HG02884 (cell line): ENCODE results near the gene EHMT1.
A peak's percentile ranks its signal among the peaks of the same experiment; 100 is the strongest.
"Not testable (repeated sequence)": the region's sequence is repeated elsewhere in the genome, so short reads cannot be mapped to it uniquely, and the experiment has no call there.

Source experiments
- ATAC-seq: cut with Tn5 transposase; IDR thresholded peaks from one replicate; pipeline ENCODE4 v1.9.1; 2021; ENCODE audit warnings: mild to moderate bottlenecking, moderate library complexity; ENCODE audit not compliant: unreplicated experiment

The EHMT1 gene

DNA sequence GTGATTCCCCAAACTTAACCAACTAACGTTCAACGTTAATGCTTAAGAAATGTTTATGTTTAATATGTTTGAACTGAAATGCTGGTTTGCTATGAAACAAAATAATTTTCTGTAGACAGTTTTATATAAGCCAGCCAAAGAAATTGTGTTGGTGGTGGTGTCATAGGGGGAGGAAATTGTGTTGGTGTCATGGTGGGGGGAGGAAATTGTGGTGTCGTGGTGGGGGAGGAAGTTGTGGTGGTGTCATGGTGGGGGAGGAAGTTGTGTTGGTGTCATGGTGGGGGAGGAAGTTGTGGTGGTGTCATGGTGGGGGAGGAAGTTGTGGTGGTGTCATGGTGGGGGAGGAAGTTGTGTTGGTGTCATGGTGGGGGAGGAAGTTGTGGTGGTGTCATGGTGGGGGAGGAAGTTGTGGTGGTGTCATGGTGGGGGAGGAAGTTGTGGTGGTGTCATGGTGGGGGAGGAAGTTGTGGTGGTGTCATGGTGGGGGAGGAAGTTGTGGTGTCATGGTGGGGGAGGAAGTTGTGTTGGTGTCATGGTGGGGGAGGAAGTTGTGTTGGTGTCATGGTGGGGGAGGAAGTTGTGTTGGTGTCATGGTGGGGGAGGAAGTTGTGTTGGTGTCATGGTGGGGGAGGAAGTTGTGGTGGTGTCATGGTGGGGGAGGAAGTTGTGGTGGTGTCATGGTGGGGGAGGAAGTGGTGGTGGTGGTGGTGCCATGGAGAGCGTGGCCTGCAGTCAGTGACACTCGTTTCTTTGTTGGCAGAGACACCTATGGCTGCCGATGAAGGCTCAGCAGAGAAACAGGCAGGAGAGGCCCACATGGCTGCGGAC lies 97.3 kb downstream of the EHMT1 start:
- not testable (repeated sequence) for ATAC-seq

DNA sequence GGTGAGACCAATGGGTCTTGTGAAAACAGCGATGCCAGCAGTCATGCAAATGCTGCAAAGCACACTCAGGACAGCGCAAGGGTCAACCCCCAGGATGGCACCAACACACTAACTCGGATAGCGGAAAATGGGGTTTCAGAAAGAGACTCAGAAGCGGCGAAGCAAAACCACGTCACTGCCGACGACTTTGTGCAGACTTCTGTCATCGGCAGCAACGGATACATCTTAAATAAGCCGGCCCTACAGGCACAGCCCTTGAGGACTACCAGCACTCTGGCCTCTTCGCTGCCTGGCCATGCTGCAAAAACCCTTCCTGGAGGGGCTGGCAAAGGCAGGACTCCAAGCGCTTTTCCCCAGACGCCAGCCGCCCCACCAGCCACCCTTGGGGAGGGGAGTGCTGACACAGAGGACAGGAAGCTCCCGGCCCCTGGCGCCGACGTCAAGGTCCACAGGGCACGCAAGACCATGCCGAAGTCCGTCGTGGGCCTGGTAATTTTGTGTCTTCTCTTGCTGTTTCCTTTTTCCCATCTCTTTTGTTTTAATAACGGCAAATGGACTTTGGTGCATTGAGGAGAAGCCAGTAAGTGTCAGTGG lies 98.0 kb downstream of the EHMT1 start:
- no peak for ATAC-seq

DNA sequence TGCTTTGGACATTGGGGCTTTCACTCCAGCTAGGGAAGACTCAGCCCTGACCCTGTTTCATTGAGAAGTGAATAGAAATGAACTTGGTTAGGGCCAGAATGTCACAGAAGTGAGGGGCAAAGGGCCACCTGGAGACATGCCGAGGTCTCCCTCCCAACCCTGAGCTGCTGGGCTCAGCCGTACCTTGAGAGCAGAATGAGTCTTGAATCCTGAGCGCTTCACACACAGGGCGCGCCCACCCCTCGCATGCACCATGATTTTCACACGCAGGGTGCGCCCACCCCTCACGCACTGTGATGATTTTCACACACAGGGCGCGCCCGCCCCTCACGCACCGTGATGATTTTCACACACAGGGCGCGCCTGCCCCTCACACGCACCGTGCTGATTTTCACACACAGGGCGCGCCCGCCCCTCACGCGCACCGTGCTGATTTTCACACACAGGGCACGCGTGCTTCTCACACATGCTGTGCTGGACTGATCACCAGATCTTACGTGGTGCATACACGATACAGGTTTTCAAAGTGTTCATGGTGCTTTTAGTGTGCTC lies 99.0 kb downstream of the EHMT1 start:
- ATAC-seq, result no peak

DNA sequence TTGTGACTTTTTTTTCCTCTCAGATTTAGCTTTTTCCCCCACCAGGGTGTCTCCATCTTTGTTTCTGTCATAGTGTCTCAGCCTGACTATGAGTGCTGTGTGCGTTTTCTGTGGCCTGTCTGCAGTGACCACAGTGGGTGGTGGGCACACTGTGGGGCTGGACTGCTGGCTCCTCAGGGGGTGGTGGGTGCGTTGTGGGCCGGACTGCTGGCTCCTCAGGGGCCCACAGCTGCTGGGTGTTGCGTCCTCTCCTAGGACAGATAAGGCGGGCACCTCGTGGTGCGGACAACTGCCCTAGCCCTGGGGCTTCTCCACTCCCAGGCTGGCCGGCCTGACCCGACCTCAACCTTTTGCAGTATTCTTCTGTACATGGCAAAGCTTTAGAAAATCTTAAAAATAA lies 100.4 kb downstream of the EHMT1 start:
- no peak for ATAC-seq

DNA sequence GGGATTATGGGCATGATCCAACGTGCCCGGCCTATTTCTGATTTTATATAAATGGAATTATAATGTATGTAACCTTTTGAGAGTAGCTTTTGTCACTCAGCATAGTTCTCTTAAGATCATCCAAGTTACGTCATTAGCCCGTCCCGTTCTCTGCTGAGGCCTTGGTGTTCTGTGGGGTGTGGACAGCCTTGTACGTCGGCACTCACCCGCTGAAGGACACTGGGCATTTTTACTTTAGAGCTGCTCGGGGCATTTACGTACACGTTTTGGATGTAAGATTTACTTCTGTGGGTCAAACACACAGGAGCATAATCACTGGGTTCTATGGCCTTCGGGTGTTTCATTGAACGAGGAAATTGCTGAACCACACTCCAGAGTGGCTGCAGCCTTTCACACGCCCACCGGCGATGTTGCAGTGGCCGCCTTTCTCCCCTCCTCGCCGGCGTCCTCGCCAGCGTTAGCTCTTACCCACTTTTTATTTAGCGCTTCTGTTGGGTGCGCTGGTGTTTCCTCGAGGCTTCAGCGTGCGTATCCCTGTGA lies 101.8 kb downstream of the EHMT1 start:
- no peak for ATAC-seq

DNA sequence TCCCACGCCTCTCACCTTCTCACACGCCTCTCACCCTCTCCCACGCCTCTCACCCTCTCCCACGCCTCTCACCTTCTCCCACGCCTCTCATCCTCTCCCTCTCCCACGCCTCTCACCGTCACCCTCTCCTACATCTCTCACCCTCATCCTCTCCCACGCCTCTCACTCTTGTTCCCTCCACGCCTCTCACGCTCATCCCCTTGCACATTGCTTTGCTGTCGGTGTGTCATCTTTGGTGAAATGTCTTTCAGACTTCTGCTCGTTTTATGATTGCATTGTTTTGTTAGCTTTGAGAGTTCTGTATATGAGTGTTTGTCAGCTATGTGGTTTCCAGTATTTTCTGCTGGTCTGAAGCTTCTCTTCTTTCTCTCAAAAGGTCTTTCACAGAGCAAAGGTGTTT lies 102.7 kb downstream of the EHMT1 start:
- ATAC-seq, result no peak

DNA sequence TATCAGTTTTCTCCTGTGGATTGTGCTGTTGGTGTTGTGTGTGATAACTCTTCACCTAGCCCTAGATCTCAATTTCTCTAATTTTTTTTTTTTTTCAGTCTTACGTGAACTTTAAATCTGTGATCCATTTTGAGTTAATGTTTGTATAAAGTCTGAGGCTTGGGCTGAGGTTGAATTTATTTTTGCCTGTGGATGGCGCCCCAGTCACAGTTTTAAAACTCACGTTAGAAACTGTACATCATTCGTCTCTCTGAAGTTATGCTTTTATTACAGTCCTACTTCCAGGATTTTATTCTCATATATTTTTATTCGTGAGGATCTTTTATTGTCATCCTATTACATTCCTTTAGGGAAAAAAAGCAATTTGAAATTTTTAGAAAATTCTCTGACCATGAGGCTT lies 103.1 kb downstream of the EHMT1 start:
- no peak for ATAC-seq

DNA sequence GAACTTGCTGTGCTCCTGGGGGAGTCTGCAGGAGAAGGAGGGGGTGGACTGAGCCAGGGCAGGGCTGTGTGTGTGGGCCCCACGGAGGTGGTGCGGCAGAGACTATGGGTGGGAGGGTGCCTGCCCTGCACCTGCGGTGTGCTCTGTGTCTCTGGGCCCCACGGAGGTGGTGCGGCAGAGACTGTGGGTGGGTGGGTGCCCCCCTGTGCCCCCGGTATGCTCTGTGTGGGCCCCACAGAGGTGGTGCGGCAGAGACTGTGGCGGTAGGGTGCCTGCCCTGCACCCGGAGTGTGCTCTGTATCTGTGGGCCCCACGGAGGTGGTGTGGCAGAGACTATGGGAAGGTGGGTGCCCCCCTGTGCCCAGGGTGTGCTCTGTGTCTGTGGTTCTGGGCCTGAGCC lies 103.7 kb downstream of the EHMT1 start:
- ATAC-seq, result no peak

DNA sequence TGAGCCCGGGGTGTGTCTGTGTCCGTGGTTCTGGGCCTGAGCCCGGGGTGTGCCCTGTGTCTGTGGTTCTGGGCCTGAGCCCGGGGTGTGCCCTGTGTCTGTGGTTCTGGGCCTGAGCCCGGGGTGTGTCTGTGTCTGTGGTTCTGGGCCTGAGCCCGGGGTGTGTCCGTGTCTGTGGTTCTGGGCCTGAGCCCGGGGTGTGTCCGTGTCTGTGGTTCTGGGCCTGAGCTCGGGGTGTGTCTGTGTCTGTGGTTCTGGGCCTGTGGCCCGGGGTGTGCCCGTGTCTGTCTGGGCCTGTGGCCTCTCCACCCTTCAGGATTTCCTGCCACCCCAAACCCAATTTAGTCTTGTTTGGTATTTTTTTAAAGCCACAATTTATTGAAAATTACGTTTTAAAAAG lies 104.6 kb downstream of the EHMT1 start:
- not testable (repeated sequence) for ATAC-seq

DNA sequence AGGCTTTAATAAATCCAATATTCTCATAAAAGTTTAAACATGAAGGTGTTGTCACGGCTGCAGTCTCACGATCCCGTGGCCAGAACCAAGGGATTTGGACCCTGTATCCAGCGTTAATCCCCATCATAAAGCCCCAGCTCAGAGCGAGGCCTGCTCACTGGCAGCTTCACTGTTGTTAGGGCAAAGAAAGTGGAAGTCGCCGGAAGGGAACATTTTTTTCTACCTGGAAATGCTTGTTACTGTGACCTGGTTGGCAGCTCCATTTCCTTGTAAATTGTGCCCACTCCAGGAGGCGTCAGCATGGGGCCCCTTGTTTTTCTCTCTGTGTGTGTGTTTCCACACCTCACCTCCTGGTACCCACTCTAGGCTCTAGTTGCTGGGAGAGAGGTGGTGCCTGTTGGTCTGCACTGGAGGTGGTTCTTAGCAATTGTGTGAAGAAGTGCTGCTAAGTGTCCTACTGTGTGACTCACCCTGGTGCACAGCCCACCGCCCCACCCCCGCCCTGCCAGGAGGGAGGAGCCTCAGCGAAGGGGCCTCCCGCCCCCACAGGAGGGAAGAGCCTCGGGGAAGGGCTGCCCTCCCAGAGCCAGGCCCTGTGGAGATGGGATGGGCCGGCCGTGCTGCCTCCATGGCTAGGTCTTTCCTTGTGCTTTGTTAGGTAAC lies 105.1 kb downstream of the EHMT1 start:
- no peak for ATAC-seq

DNA sequence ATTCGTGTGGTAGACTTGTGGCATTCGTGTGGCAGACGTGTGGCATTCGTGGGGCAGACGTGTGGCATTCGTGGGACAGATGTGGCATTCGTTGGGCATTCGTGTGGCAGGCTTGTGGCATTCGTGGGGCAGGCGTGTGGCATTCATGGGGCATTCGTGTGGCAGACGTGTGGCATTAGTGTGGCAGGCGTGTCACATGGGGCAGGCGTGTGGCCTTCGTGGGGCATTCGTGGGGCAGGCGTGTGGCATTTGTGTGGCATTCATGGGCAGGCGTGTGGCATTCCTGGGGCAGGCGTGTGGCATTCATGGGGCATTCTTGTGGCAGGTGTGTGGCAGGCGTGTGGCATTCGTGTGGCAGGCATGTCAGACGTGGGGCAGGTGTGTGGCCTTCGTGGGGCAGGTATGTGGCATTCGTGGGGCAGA lies 106.0 kb downstream of the EHMT1 start:
- no peak for ATAC-seq

DNA sequence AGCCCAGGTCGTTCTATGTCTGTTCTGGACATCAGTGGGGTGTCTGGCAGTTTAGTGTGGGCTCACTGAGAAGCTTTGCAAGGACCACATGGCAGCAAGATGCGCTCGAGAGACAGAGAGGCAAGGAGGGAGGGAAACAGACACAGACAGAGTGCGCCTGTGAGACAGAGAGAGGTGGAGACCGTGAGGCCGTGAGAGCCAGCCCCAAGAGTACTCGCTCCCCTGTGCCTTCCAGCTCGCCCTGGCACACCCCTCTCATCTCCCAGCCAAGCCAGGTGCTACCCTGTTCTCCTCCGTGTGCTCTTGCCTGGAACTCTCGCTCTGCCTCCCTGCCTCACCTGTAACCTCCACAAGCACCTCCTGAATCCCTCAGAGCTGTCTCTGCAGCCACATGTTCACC lies 106.8 kb downstream of the EHMT1 start:
- ATAC-seq, result no peak

DNA sequence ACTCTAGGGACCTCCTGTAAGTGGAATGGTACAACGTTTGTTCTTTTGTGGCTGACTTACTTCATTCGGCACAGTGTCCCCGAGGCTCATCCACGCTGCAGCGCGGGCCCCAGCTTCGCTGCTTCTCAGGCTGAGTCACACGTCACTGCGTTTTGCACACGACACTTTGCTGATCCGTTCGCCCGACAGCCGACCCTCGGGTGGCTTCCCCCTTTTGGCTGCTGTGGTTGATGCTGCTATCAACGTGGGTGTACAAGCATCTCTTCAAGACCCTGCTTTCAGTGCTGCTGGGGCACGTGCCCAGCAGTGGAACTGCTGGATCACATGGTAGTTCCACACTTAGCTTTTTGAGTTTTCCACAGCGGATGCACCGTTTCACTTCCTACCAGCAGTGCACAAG lies 107.5 kb downstream of the EHMT1 start:
- peak; percentile 55 for ATAC-seq

DNA sequence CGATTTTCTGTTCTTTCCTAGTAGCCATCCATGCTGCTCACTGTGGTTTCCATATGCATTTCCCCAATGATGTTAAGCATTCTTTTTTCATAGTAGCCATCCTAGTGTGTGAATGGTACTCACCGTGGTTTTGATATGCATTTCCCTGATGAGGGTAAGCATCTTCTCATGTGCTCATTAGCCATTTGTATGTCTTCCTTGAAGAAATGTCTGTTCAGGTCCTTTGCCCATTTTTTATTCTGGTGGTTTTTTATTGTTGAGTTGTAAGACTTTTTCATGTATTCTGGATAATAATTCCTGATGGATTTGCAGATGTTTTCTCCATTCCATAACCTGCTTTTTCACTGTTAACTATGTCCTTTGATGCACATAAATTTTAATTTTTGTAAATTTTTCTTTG lies 108.0 kb downstream of the EHMT1 start:
- ATAC-seq, result no peak

DNA sequence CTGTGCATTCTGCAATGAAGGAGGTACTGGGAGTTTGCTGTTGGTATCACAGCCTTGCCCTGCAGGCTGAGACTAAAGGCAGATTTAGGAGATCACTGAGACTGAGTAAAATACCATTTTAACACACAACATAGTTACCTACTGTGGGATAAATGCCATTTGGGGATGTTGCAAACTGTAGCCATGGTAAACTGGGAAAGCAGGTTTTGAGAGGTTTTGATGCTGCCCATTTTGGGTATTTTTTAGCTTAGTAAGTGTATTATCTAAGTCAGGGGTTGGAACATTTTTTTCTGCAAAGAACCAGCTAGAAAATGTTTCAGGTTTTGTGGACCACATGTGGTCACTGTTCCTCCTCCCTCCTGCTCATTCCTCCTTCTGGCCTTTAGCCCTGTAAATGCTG lies 108.9 kb downstream of the EHMT1 start:
- no peak for ATAC-seq

DNA sequence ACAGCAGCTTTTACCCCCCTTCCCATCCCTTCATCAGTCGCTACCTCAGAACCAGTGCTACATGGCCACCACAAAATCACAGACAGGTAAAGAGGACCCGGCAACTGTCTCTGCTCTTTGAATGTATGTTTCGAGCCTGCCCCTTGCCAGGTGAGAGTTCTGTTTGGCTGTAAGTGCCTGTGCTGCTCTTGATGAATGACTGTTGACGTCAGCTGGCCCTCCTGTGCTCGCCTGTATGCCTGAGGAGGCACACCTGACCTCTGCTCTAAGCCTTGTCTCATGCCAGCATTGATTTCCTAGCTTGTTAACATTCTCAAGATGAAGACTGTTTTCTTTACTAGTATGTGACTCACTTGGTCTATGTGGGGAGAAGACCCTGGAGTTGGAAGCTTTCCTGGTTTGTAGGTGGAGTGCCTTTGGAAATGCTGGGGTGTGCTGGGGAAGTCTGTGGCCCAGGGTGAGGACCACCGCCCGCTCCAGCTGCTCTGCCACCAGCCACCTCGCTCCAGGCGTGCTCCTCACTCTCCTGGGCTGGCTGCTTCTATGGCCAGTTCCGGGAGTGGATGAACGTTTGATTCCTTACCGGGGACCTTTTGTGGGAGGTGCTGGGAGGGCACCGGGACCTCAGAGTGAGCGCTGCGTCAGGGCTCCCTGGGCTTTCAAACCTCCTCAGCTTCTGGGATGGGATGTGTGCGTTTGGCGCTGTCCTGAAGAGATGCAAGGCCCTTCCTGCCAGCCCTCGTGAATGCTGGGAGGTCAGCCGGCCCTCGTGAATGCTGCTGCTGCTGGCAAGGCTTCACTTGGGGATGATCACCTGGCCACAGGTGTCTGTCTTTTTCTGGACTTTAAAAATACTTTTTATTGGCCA lies 109.9 kb downstream of the EHMT1 start:
- no peak for ATAC-seq

DNA sequence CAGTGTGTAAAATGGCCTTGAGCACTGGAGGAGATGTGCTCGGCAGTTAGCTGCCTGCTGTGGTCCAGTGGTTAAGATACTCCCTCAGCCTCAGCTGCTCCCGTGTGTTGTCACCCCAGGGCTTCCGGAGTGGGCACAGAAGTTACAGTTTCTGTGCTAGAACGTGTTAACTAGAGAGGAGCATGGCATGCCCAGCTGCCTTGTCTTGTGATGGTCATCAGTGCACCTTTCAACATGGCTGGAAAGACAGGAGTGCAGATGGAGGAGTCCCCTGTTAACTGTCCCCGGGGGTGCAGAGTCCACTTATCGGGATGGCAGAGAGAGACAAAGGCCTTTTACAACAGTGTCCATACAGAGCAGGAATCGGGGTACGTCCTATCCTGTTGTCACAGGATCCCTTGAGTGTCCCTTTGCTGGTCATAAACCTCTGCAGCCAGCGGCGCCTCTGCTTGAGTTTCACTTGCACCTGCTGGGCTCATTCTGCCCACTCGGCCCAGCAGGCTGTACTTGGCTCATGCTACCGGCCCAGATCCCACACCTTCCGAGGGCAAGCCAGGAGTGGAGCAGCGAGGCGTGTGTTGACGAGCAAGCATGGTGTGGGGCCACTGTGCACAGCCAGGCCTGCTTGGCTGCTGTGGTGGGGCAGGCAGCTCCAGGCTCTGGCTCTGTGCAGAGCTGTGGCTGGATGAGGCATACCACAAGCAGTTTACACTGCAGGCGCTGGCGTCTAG lies 112.6 kb downstream of the EHMT1 start:
- no peak for ATAC-seq

DNA sequence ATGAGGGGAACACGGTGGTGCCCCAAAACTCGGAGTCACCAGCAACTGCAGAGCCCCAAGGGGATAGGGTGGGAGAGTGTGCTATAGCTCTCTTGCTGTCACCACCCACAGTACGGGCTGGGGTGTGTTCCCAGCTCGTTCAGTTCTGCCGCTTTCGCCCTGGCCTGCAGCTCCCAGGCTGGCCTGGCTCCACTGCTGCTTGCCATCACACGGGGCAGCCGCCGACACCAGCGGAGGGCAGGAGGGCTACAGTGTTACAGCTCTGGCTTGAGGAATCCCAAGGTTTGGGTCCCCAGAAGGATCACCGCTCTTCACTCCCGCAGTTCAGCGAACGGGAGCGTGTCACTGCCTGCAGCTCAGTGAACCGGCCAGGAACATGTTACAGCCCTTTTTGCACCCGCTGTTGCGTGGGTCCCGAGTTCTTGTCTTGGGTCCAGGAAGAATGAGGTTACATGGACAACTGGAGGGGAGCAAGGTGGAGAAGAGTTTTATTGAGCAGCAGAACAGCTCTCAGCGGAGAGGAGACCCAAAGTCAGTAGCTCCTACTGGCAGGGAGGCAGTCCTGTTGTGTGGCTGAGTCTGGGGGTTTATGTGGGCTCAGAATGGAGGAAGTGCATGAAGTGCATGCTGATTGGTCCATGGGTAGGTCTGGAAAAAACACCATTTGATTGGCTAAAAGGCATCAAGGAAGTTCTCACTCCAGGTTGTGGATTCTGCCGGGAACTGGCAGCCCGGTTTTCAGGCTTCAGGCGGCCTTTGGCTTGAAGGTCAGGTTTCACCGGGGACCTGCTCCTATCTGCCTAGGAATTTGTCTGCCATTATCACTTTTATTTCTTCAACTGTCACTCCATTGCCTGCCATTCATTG lies 113.4 kb downstream of the EHMT1 start:
- ATAC-seq, result no peak

DNA sequence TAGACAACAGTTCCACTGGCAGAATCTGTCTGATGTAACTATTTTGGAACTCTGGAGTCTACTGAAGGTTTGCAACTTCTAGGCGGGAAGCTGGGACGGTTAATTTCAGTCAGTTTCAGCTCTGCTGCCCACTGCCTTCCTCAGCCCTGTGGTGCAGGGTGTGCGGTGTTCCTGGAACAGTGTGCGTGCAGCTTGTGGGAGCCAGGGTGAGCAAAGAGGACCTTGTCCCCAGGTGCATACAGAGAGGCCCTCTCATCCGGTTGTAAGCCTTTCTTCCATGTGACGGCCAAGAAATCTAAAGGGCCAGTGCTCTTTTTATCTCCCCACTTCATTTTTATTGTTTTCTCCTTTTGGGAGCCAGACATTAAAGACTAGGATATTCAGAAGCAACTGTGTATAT lies 114.6 kb downstream of the EHMT1 start:
- no peak for ATAC-seq
